Lower leg skin (tissue), 3 donors: ENCODE results near the gene CLSTN2.

Source experiments
- CTCF ChIP-seq, 3 donors: fragments of 450-650 bp; IDR thresholded peaks; one replicate each; pipeline ENCODE4 v1.5.1; 2016; ENCODE audit warnings: antibody characterized with exemption in 3 of 3, mild to moderate bottlenecking in 3 of 3, moderate library complexity in 2 of 3
- POLR2A ChIP-seq, 2 donors: fragments of 450-650 bp; IDR thresholded peaks; one replicate each; pipeline ENCODE4 v1.6.1; 2016 to 2017; ENCODE audit warnings: antibody characterized with exemption in 2 of 2, mild to moderate bottlenecking in 1 of 2, moderate library complexity in 1 of 2

- TF ChIP-seq CTCF (IDR thresholded peaks at IDR 0.05) (no peak), POLR2A (IDR thresholded peaks at IDR 0.05) (no peak)
Observed at GRCh38 chr3:140555666-140556065, 620.7 kb downstream of the CLSTN2 start.
